Panc1 (cell line): ENCODE data around the gene ELAC2.

Source experiments
- CTCF ChIP-seq: fragments of 450-650 bp; IDR thresholded peaks from 2 replicates; pipeline ENCODE4 v1.5.1; 2017; ENCODE audit warnings: mild to moderate bottlenecking
- POLR2AphosphoS5 ChIP-seq: IDR thresholded peaks from 2 replicates; pipeline ENCODE4 v1.6.1; 2012; ENCODE audit warnings: mild to moderate bottlenecking, low read depth, low read length, moderate library complexity
- SIN3A ChIP-seq: IDR thresholded peaks from 2 replicates; pipeline ENCODE4 v1.6.1; 2012; ENCODE audit warnings: low read depth, mild to moderate bottlenecking, low read length, moderate library complexity, borderline replicate concordance; ENCODE audit not compliant: insufficient read depth
- TF ChIP-seq, protein P1 (sequence below), 2 experiments: IDR thresholded peaks; 2 replicates each; pipeline ENCODE4 v1.6.1; 2011 to 2012; ENCODE audit warnings: low read depth in 2 of 2, control low read depth in 1 of 2, low read length in 1 of 2, mild to moderate bottlenecking in 1 of 2, moderate library complexity in 1 of 2; ENCODE audit not compliant: insufficient read depth in 1 of 2

DNA sequence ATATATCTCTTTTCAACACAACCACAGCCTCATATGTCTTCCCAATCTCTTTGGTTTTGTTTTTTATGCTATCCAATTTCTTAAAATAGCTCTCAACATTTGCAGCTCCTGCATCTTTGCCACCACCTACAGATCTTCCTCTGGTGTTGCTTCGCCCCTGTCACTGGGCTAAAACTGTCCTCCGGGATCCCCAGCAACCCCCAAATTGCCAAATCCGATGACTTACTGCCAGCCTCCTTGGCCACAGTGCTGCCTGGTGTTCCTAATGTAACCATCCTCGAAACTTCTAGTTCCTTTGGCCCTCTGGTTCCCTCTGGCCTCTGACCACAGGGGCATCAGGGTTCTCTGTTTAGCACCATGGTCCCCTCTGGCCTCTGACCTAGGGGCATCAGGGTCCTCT is 70.8 kb downstream of the ELAC2 start:
- TF ChIP-seq CTCF = no peak
- no peak for TF ChIP-seq SIN3A
- TF ChIP-seq, protein P1, sequence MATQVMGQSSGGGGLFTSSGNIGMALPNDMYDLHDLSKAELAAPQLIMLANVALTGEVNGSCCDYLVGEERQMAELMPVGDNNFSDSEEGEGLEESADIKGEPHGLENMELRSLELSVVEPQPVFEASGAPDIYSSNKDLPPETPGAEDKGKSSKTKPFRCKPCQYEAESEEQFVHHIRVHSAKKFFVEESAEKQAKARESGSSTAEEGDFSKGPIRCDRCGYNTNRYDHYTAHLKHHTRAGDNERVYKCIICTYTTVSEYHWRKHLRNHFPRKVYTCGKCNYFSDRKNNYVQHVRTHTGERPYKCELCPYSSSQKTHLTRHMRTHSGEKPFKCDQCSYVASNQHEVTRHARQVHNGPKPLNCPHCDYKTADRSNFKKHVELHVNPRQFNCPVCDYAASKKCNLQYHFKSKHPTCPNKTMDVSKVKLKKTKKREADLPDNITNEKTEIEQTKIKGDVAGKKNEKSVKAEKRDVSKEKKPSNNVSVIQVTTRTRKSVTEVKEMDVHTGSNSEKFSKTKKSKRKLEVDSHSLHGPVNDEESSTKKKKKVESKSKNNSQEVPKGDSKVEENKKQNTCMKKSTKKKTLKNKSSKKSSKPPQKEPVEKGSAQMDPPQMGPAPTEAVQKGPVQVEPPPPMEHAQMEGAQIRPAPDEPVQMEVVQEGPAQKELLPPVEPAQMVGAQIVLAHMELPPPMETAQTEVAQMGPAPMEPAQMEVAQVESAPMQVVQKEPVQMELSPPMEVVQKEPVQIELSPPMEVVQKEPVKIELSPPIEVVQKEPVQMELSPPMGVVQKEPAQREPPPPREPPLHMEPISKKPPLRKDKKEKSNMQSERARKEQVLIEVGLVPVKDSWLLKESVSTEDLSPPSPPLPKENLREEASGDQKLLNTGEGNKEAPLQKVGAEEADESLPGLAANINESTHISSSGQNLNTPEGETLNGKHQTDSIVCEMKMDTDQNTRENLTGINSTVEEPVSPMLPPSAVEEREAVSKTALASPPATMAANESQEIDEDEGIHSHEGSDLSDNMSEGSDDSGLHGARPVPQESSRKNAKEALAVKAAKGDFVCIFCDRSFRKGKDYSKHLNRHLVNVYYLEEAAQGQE (IDR thresholded peaks at IDR 0.05; ENCODE audit: insufficient read depth in 1 of 2, low read depth in 2 of 2, low read length in 1 of 2) = no peak
- no peak for TF ChIP-seq POLR2AphosphoS5
